HEK293 (cell line): ENCODE results near the gene GALNS.

Experiments
- CTCF ChIA-PET: fragments of 350-600 bp; formaldehyde crosslinking; extraction: SDS; loops from one replicate; lab custom pipeline; 2021; ENCODE audit warnings: antibody characterized with exemption; lab: Yijun Ruan, JAX
- POLR2A ChIA-PET: fragments of 300-600 bp; formaldehyde crosslinking; extraction: SDS; loops from one replicate; lab custom pipeline; 2020; ENCODE audit warnings: antibody characterized with exemption, inconsistent platforms; lab: Yijun Ruan, JAX
- H3K27ac ChIP-seq: fragments of 200-500 bp; sonication (Bioruptor generic); 2 replicates; pipeline ENCODE4 v1.5.1; 2014; ENCODE audit warnings: low read depth, low read length, control low read depth, inconsistent platforms; ENCODE audit errors: extremely low read depth
- H3K36me3 ChIP-seq, 2 experiments: fragments of 200-500 bp in 1 of 2; sonication (Bioruptor generic) in 1 of 2; 1 replicate in 1 of 2; 2 replicates in 1 of 2; pipeline ENCODE4 v1.5.1; 2014 to 2017; ENCODE audit warnings: inconsistent platforms in 2 of 2, low read length in 2 of 2; ENCODE audit not compliant: control insufficient read depth in 2 of 2, insufficient read depth in 1 of 2
- H3K4me1 ChIP-seq: fragments of 200-500 bp; sonication (Bioruptor generic); 2 replicates; pipeline ENCODE4 v1.5.1; 2014; ENCODE audit warnings: mild to moderate bottlenecking, low read length, inconsistent platforms; ENCODE audit not compliant: control insufficient read depth, insufficient read depth
- H3K4me3 ChIP-seq: 2 replicates; pipeline ENCODE4 v1.5.1; 2011; ENCODE audit warnings: low read depth, mild to moderate bottlenecking, control low read depth, low read length, moderate library complexity
- H3K9me3 ChIP-seq: fragments of 200-500 bp; sonication (Bioruptor generic); 2 replicates; pipeline ENCODE4 v1.5.1; 2014; ENCODE audit warnings: low read depth, low read length, inconsistent platforms; ENCODE audit not compliant: control insufficient read depth, insufficient read depth
- BCL11A ChIP-seq: fragments of 450-650 bp; formaldehyde crosslinking; IDR thresholded peaks from 2 replicates; pipeline ENCODE4 v1.5.1; 2016; ENCODE audit warnings: low read depth, missing biosample characterization, missing genetic modification characterization
- BCL6B ChIP-seq: fragments of 450-650 bp; formaldehyde crosslinking; IDR thresholded peaks from 2 replicates; pipeline ENCODE4 v1.5.1; 2017; ENCODE audit warnings: missing biosample characterization, missing genetic modification characterization
- EGR2 ChIP-seq: fragments of 450-650 bp; formaldehyde crosslinking; IDR thresholded peaks from 2 replicates; pipeline ENCODE4 v1.5.1; 2016; ENCODE audit warnings: low read depth, missing biosample characterization, missing genetic modification characterization
- KLF10 ChIP-seq: fragments of 450-650 bp; IDR thresholded peaks from 2 replicates; pipeline ENCODE4 v1.5.1; 2018; ENCODE audit warnings: missing biosample characterization, mild to moderate bottlenecking, missing genetic modification characterization
- KLF8 ChIP-seq: fragments of 450-650 bp; formaldehyde crosslinking; IDR thresholded peaks from 2 replicates; pipeline ENCODE4 v1.5.1; 2016; ENCODE audit warnings: missing biosample characterization, missing genetic modification characterization
- SCRT1 ChIP-seq: fragments of 450-650 bp; formaldehyde crosslinking; IDR thresholded peaks from 2 replicates; pipeline ENCODE4 v1.5.1; 2016; ENCODE audit warnings: missing biosample characterization, missing genetic modification characterization, borderline replicate concordance
- SCRT2 ChIP-seq: fragments of 450-650 bp; formaldehyde crosslinking; IDR thresholded peaks from 2 replicates; pipeline ENCODE4 v1.5.1; 2016; ENCODE audit warnings: missing biosample characterization, missing genetic modification characterization
- ZBTB10 ChIP-seq: fragments of 450-650 bp; formaldehyde crosslinking; IDR thresholded peaks from 2 replicates; pipeline ENCODE4 v1.5.1; 2016; ENCODE audit warnings: missing biosample characterization, missing genetic modification characterization
- ZNF138 ChIP-seq: fragments of 450-650 bp; formaldehyde crosslinking; IDR thresholded peaks from 2 replicates; pipeline ENCODE4 v1.5.1; 2016; ENCODE audit warnings: missing biosample characterization, missing genetic modification characterization, borderline replicate concordance
- ZNF140 ChIP-seq: fragments of 450-650 bp; formaldehyde crosslinking; IDR thresholded peaks from 2 replicates; pipeline ENCODE4 v1.5.1; 2016; ENCODE audit warnings: missing biosample characterization, missing genetic modification characterization
- ZNF148 ChIP-seq: fragments of 450-650 bp; formaldehyde crosslinking; IDR thresholded peaks from 2 replicates; pipeline ENCODE4 v1.5.0; 2017; ENCODE audit warnings: missing biosample characterization, missing genetic modification characterization, borderline replicate concordance
- ZNF169 ChIP-seq: fragments of 450-650 bp; formaldehyde crosslinking; IDR thresholded peaks from 2 replicates; pipeline ENCODE4 v1.5.1; 2016; ENCODE audit warnings: missing biosample characterization, missing genetic modification characterization
- ZNF175 ChIP-seq: fragments of 450-650 bp; formaldehyde crosslinking; IDR thresholded peaks from 2 replicates; pipeline ENCODE4 v1.5.1; 2016; ENCODE audit warnings: missing biosample characterization, missing genetic modification characterization
- ZNF18 ChIP-seq: fragments of 450-650 bp; formaldehyde crosslinking; IDR thresholded peaks from 2 replicates; pipeline ENCODE4 v1.5.1; 2016; ENCODE audit warnings: missing biosample characterization, missing genetic modification characterization
- ZNF202 ChIP-seq: fragments of 450-650 bp; formaldehyde crosslinking; IDR thresholded peaks from 2 replicates; pipeline ENCODE4 v1.5.1; 2016; ENCODE audit warnings: missing biosample characterization, missing genetic modification characterization, borderline replicate concordance
- ZNF211 ChIP-seq: fragments of 450-650 bp; formaldehyde crosslinking; IDR thresholded peaks from 2 replicates; pipeline ENCODE4 v1.5.1; 2016; ENCODE audit warnings: low read depth, missing biosample characterization, missing genetic modification characterization
- ZNF221 ChIP-seq: fragments of 450-650 bp; formaldehyde crosslinking; IDR thresholded peaks from 2 replicates; pipeline ENCODE4 v1.5.1; 2017; ENCODE audit warnings: missing biosample characterization, missing genetic modification characterization, borderline replicate concordance
- ZNF223 ChIP-seq: fragments of 450-650 bp; formaldehyde crosslinking; IDR thresholded peaks from 2 replicates; pipeline ENCODE4 v1.5.1; 2016; ENCODE audit warnings: missing biosample characterization, missing genetic modification characterization
- ZNF280D ChIP-seq: fragments of 450-650 bp; formaldehyde crosslinking; IDR thresholded peaks from 2 replicates; pipeline ENCODE4 v1.5.1; 2016; ENCODE audit warnings: missing biosample characterization, missing genetic modification characterization
- ZNF292 ChIP-seq: fragments of 450-650 bp; formaldehyde crosslinking; IDR thresholded peaks from 2 replicates; pipeline ENCODE4 v1.5.1; 2016; ENCODE audit warnings: low read depth, missing biosample characterization, missing genetic modification characterization, borderline replicate concordance
- ZNF37A ChIP-seq: fragments of 450-650 bp; IDR thresholded peaks from 2 replicates; pipeline ENCODE4 v1.5.1; 2018; ENCODE audit warnings: missing biosample characterization, missing genetic modification characterization
- ZNF391 ChIP-seq: fragments of 450-650 bp; formaldehyde crosslinking; IDR thresholded peaks from 2 replicates; pipeline ENCODE4 v1.5.1; 2016; ENCODE audit warnings: low read depth, missing biosample characterization, missing genetic modification characterization, borderline replicate concordance
- ZNF610 ChIP-seq: fragments of 450-650 bp; formaldehyde crosslinking; IDR thresholded peaks from 2 replicates; pipeline ENCODE4 v1.5.1; 2016; ENCODE audit warnings: missing biosample characterization, missing genetic modification characterization, borderline replicate concordance
- ZNF707 ChIP-seq: fragments of 450-650 bp; formaldehyde crosslinking; IDR thresholded peaks from 2 replicates; pipeline ENCODE4 v1.5.1; 2016; ENCODE audit warnings: missing biosample characterization, missing genetic modification characterization
- ZNF76 ChIP-seq: fragments of 450-650 bp; formaldehyde crosslinking; IDR thresholded peaks from 2 replicates; pipeline ENCODE4; 2016; ENCODE audit warnings: low read depth, missing biosample characterization, missing genetic modification characterization, borderline replicate concordance

GALNS gene

GRCh38 chr16:88902744-88903143 is 46.0 kb upstream of the GALNS start:
- H3K4me3 ChIP-seq, result no peak overlapping the region
- no peak for TF ChIP-seq ZNF169 (tag by site-specific recombination)
- TF ChIP-seq ZNF148, result no peak
- no peak for TF ChIP-seq ZNF221 (tag by site-specific recombination)
- no peak for TF ChIP-seq ZNF707 (tag by site-specific recombination)
- no peak for TF ChIP-seq ZNF211 (tag by site-specific recombination)
- TF ChIP-seq ZNF76, result no peak
- TF ChIP-seq ZBTB10 (tag by site-specific recombination), result no peak
- no peak for TF ChIP-seq ZNF140 (tag by site-specific recombination)
- peak; percentile 28; the same call in 1 of the 2 replicates for TF ChIP-seq EGR2 (tag by site-specific recombination)
- no peak for TF ChIP-seq KLF8 (tag by site-specific recombination)
- TF ChIP-seq ZNF223 (tag by site-specific recombination), result no peak
- peak; percentile 62; the same call in 1 of the 2 replicates for TF ChIP-seq SCRT2 (tag by site-specific recombination)
- TF ChIP-seq ZNF292, result no peak
- peak; percentile 56; the same call in 1 of the 2 replicates for TF ChIP-seq SCRT1
- TF ChIP-seq ZNF202 (tag by site-specific recombination), result no peak
- TF ChIP-seq ZNF37A (tag by site-specific recombination), result no peak
- no peak for TF ChIP-seq ZNF280D
- CTCF ChIA-PET, result no interaction called here
- H3K4me1 ChIP-seq, result no peaks in the 10 kb centered on the region
- no peaks in the 10 kb centered on the region for H3K36me3 ChIP-seq
- no peaks in the 10 kb centered on the region for H3K9me3 ChIP-seq
- H3K27ac ChIP-seq, result no peak overlapping the region
- POLR2A ChIA-PET, result no interaction called here

GRCh38 chr16:88901718-88902337 is 45.1 kb upstream of the GALNS start:
- Histone ChIP-seq H3K4me1 (no peaks in the 10 kb centered on the region), H3K9me3 (no peaks in the 10 kb centered on the region), H3K36me3 (no peaks in the 10 kb centered on the region), H3K4me3 (no peak overlapping the region), H3K27ac (no peak overlapping the region)
- ChIA-PET POLR2A (no interaction called here), CTCF (interaction anchor here (0.6 kb wide), 1 partner anchor 39 kb away, joined by 3 read pairs; no protein-coding TSS in a partner anchor)
- no peak for TF ChIP-seq BCL6B (tag by site-specific recombination)
- TF ChIP-seq BCL11A, result no peak
- no peak for TF ChIP-seq ZNF610 (tag by site-specific recombination)
- no peak for TF ChIP-seq ZNF138
- TF ChIP-seq ZNF140 (tag by site-specific recombination), result no peak
- no peak for TF ChIP-seq ZNF175 (tag by site-specific recombination)
- no peak for TF ChIP-seq ZNF391 (tag by site-specific recombination)
- TF ChIP-seq KLF10, result no peak
- no peak for TF ChIP-seq ZNF18 (tag by site-specific recombination)
